CD14-positive monocyte (primary cell): ENCODE data around the gene NRXN3. TPM values are rescaled to one million over a fixed set of nuclear protein-coding genes. Genes with fewer than 3 reads are reported as not detected.

Source experiments
- DNase-seq, 3 donors: peaks; one replicate each; pipeline ENCODE4 v3.0.0-alpha.2; 2011 to 2022
- H2AFZ ChIP-seq: 2 replicates; pipeline ENCODE4 v1.6.0; 2012; ENCODE audit warnings: mild to moderate bottlenecking, low read depth, low read length, inconsistent platforms; ENCODE audit not compliant: insufficient read depth, poor library complexity, severe bottlenecking
- H3K27ac ChIP-seq, 2 donors: 1 replicate in 1 of 2; 2 replicates in 1 of 2; pipeline ENCODE4 v1.5.1; 2012 to 2013; ENCODE audit warnings: low read length in 2 of 2, control low read depth in 1 of 2, inconsistent platforms in 1 of 2, low read depth in 1 of 2, mild to moderate bottlenecking in 1 of 2
- H3K27me3 ChIP-seq, 2 donors: one replicate each; pipeline versions ENCODE4 v1.6.0 to v1.6.1; 2011 to 2013; ENCODE audit warnings: low read length in 2 of 2; ENCODE audit not compliant: control insufficient read depth in 2 of 2, insufficient read depth in 2 of 2
- H3K36me3 ChIP-seq, 2 donors: replicated peaks in 1 of 2; 1 replicate in 1 of 2; 2 replicates in 1 of 2; pipeline versions ENCODE4 v1.5.1 to v1.6.1; 2012 to 2013; ENCODE audit warnings: low read length in 2 of 2, control low read depth in 1 of 2, inconsistent platforms in 1 of 2, mild to moderate bottlenecking in 1 of 2; ENCODE audit not compliant: insufficient read depth in 2 of 2, control insufficient read depth in 1 of 2
- H3K4me1 ChIP-seq, 2 donors: 1 replicate in 1 of 2; 2 replicates in 1 of 2; pipeline versions ENCODE4 v1.5.1 to v1.6.1; 2012 to 2013; ENCODE audit warnings: low read length in 2 of 2, control low read depth in 1 of 2, inconsistent platforms in 1 of 2, mild to moderate bottlenecking in 1 of 2, moderate library complexity in 1 of 2; ENCODE audit not compliant: insufficient read depth in 2 of 2, control insufficient read depth in 1 of 2
- H3K4me2 ChIP-seq: replicated peaks from 2 replicates; pipeline ENCODE3; 2012; ENCODE audit warnings: low read length, moderate library complexity, mild to moderate bottlenecking; ENCODE audit not compliant: poor library complexity, severe bottlenecking; ENCODE audit errors: extremely low read depth
- H3K4me3 ChIP-seq, 3 experiments: fragments of 200-600 bp in 1 of 3; sonication (generic) in 1 of 3; replicated peaks in 1 of 3; 1 replicate in 2 of 3; 2 replicates in 1 of 3; pipeline ENCODE4 v1.5.1; 2011 to 2013; ENCODE audit warnings: low read length in 3 of 3, mild to moderate bottlenecking in 3 of 3, control low read depth in 2 of 3, low read depth in 2 of 3, inconsistent platforms in 1 of 3, moderate library complexity in 1 of 3
- H3K79me2 ChIP-seq: 2 replicates; pipeline ENCODE4 v1.6.0; 2012; ENCODE audit warnings: mild to moderate bottlenecking, control low read depth, inconsistent platforms, low read length, moderate library complexity; ENCODE audit not compliant: insufficient read depth
- H3K9ac ChIP-seq: 2 replicates; pipeline ENCODE4 v1.6.0; 2017; ENCODE audit warnings: low read length, mild to moderate bottlenecking; ENCODE audit not compliant: insufficient read depth, poor library complexity, severe bottlenecking
- H3K9me3 ChIP-seq, 2 donors: replicated peaks in 1 of 2; 1 replicate in 1 of 2; 2 replicates in 1 of 2; pipeline versions ENCODE4 v1.5.1 to v1.6.1; 2012 to 2013; ENCODE audit warnings: low read length in 2 of 2, control low read depth in 1 of 2; ENCODE audit not compliant: control insufficient read depth in 1 of 2, insufficient read depth in 1 of 2
- H4K20me1 ChIP-seq: 2 replicates; pipeline ENCODE4 v1.6.0; 2012; ENCODE audit warnings: mild to moderate bottlenecking, low read length, control low read depth, moderate library complexity; ENCODE audit not compliant: insufficient read depth
- H3K27ac Mint-ChIP-seq, 7 donors: one replicate each; pipeline ENCODE4 v1.8.0; 2020; ENCODE audit warnings: mild to moderate bottlenecking in 7 of 7, mixed read lengths in 7 of 7, moderate library complexity in 6 of 7, inconsistent platforms in 2 of 7
- H3K27me3 Mint-ChIP-seq, 3 donors: one replicate each; pipeline ENCODE4 v1.8.0; 2021 to 2022; ENCODE audit warnings: low read depth in 3 of 3, mild to moderate bottlenecking in 3 of 3, mixed read lengths in 3 of 3, moderate library complexity in 3 of 3, inconsistent platforms in 1 of 3
- H3K36me3 Mint-ChIP-seq, 2 donors: one replicate each; pipeline ENCODE4 v1.8.0; 2020; ENCODE audit warnings: mixed read lengths in 2 of 2, inconsistent platforms in 1 of 2, mild to moderate bottlenecking in 1 of 2
- H3K4me1 Mint-ChIP-seq: one replicate; pipeline ENCODE4 v1.8.0; 2020; ENCODE audit warnings: mild to moderate bottlenecking, mixed read lengths
- H3K4me3 Mint-ChIP-seq, 2 donors: one replicate each; pipeline ENCODE4 v1.8.0; 2020; ENCODE audit warnings: mild to moderate bottlenecking in 2 of 2, mixed read lengths in 2 of 2, moderate library complexity in 1 of 2
- H3K9me3 Mint-ChIP-seq, 7 donors: one replicate each; pipeline ENCODE4 v1.8.0; 2020 to 2022; ENCODE audit warnings: mixed read lengths in 7 of 7, mild to moderate bottlenecking in 6 of 7, moderate library complexity in 6 of 7, inconsistent platforms in 2 of 7
- CTCF ChIP-seq: fragments of 200-600 bp; IDR thresholded peaks from one replicate; pipeline ENCODE4 v1.8.0; 2022; ENCODE audit warnings: antibody characterized with exemption, mild to moderate bottlenecking
- WGBS: methylation state at CpG from one replicate; pipeline ENCODE4 v1.1.5; 2013; ENCODE audit warnings: missing lambda C conversion rate; ENCODE audit not compliant: insufficient coverage; 5-methylcytosine and 5-hydroxymethylcytosine counted together
- intact Hi-C, 2 donors: fragments of 100-400 bp; cut with micrococcal nuclease; formaldehyde crosslinking; loops; one replicate each; pipeline versions ENCODE4 v1.15.0 to v1.15.1; 2023
- polyA plus RNA-seq, 3 donors: library from polyadenylated mRNA; depleted of rRNA in 1 of 3; unstranded in 2 of 3; stranded (reverse) in 1 of 3; fragments of 300-500 nt in 2 of 3; fragments of >200 nt in 1 of 3; fragmentation: Illumina TruSeq in 2 of 3; gene quantifications; 1 replicate in 2 of 3; 2 replicates in 1 of 3; pipeline ENCODE4 v1.2.3, GENCODE V29; 2012 to 2021

NRXN3 gene
- polyA plus RNA-seq, 3 donors, result not detected

- Histone ChIP-seq H2AFZ (no peak overlapping the region), H3K27me3 (no peaks in the 10 kb centered on the region), H3K27ac (no peak overlapping the region), H3K36me3 (no peaks in the 10 kb centered on the region), H3K4me2 (no peak overlapping the region), H3K9ac (no peak overlapping the region), H4K20me1 (no peaks in the 10 kb centered on the region), H3K4me1 (no peaks in the 10 kb centered on the region), H3K79me2 (no peaks in the 10 kb centered on the region), H3K9me3 (peaks cover 0 to 3% of the 10 kb centered on the region in 2 donors), H3K4me3 (no peak overlapping the region)
- H3K27me3 Mint-ChIP-seq, result peaks cover 0 to 2% (median 0%) of the 10 kb centered on the region in 3 donors
- H3K36me3 Mint-ChIP-seq, result no peaks in the 10 kb centered on the region
- H3K4me3 Mint-ChIP-seq, result no peak overlapping the region
- intact Hi-C loops, result no loop called here
- H3K4me1 Mint-ChIP-seq, result no peaks in the 10 kb centered on the region
- peak overlapping the region in 1 of 7 donors; percentile 19 for H3K27ac Mint-ChIP-seq
- no peak for TF ChIP-seq CTCF
- peaks cover 0 to 10% (median 3%) of the 10 kb centered on the region in 7 donors for H3K9me3 Mint-ChIP-seq
- 93% methylated on average over 2 of the region's 4 CpGs for WGBS
- no peak for DNase-seq
Measured at GRCh38 chr14:79649856-79650255, 1479.7 kb downstream of the NRXN3 start.

- WGBS, result no CpG with 5 or more reads among the region's 6 CpGs
- Histone ChIP-seq H3K9me3 (peaks cover 0 to 3% of the 10 kb centered on the region in 2 donors), H3K27ac (no peak overlapping the region), H3K4me1 (no peaks in the 10 kb centered on the region), H3K4me2 (no peak overlapping the region), H3K27me3 (no peaks in the 10 kb centered on the region), H4K20me1 (no peaks in the 10 kb centered on the region), H3K4me3 (no peak overlapping the region), H2AFZ (no peak overlapping the region), H3K9ac (no peak overlapping the region), H3K36me3 (no peaks in the 10 kb centered on the region), H3K79me2 (no peaks in the 10 kb centered on the region)
- H3K4me1 Mint-ChIP-seq, result no peaks in the 10 kb centered on the region
- H3K36me3 Mint-ChIP-seq, result no peaks in the 10 kb centered on the region
- peaks cover 0 to 3% (median 0%) of the 10 kb centered on the region in 3 donors for H3K27me3 Mint-ChIP-seq
- no peak overlapping the region for H3K27ac Mint-ChIP-seq
- H3K4me3 Mint-ChIP-seq, result no peak overlapping the region
- TF ChIP-seq CTCF, result no peak
- peaks cover 0 to 8% (median 3%) of the 10 kb centered on the region in 7 donors for H3K9me3 Mint-ChIP-seq
- no peak for DNase-seq
- intact Hi-C loops, result no loop called here
Measured at GRCh38 chr14:79652513-79653307, 1482.5 kb downstream of the NRXN3 start.
